ENCODE data around the gene RPUSD3. TPM values are rescaled to one million over a fixed set of nuclear protein-coding genes. Genes with fewer than 3 reads are reported as not detected.
A peak's percentile ranks its signal among the peaks of the same experiment; 100 is the strongest.
"Not testable (repeated sequence)": the region's sequence is repeated elsewhere in the genome, so short reads cannot be mapped to it uniquely, and the experiment has no call there.

The RPUSD3 gene
- total RNA-seq, 1 experiment from 2014 or later = 54.1 TPM

GRCh38 chr3:9879830-9880549 is 36.2 kb upstream of the RPUSD3 start, which contains the start of gene CIDEC:
Gene CIDEC, minus strand, starts transcription at chr3:9880253. Its CDS starts 1,767 bp downstream, at chr3:9878486.
- no peak within 1 kb of the TSS for H3K9ac ChIP-seq (ENCODE audit: low read length)
- H3K36me3 ChIP-seq (ENCODE audit: low read depth, low read length) = no peaks in the 10 kb centered on the region
- CTCF ChIA-PET = no interaction called here
- H3K9me3 ChIP-seq (ENCODE audit: low read length) = no peaks in the 10 kb centered on the region
- no peak within 1 kb of the TSS for H2AFZ ChIP-seq (ENCODE audit: low read length)
- POLR2A ChIA-PET (ENCODE audit: unreplicated experiment) = interaction anchor here (0.7 kb wide), 1 partner anchor 814 kb away, joined by 3 read pairs; no protein-coding TSS in a partner anchor
- intact Hi-C loops (cut with micrococcal nuclease) = loop anchor here (5.0 kb wide), 1 partner anchor 37 kb away; the partner anchor contains the start of gene IL17RC
- ATAC-seq (no peak), DNase-seq (no peak)
- H3F3A ChIP-seq (ENCODE audit: low read length, unreplicated experiment) = no peaks in the 10 kb centered on the region
- no TSS peak for BruUV-seq (replicated peaks)
- no peak within 1 kb of the TSS for H3K4me2 ChIP-seq (ENCODE audit: low read length)
- peaks cover 20% of the 10 kb centered on the region for H3K4me1 ChIP-seq (ENCODE audit: insufficient read depth, low read length)
- no peaks in the 10 kb centered on the region for H3K9me2 ChIP-seq (replicated peaks; ENCODE audit: low read length)
- no peaks in the 10 kb centered on the region for H4K20me1 ChIP-seq (ENCODE audit: low read length)
- no peak within 1 kb of the TSS for H3K27ac ChIP-seq (ENCODE audit: low read length)
- H3K4me3 ChIP-seq (ENCODE audit: low read length) = no peak within 1 kb of the TSS
- TF ChIP-seq EZH2 (IDR thresholded peaks at IDR 0.05; ENCODE audit: low read length, unreplicated experiment) (no peak), EZH2phosphoT487 (IDR thresholded peaks at IDR 0.05; ENCODE audit: borderline replicate concordance, low read length) (no peak), CTCF (conservative IDR thresholded peaks at IDR 0.05; ENCODE audit: low read depth, low read length) (no peak)
- no peaks in the 10 kb centered on the region for H3K79me2 ChIP-seq (ENCODE audit: low read length)
- no peaks in the 10 kb centered on the region for H3K27me3 ChIP-seq (ENCODE audit: low read length)

GRCh38 chr3:9878700-9879099 is 34.9 kb upstream of the RPUSD3 start:
- ATAC-seq = peak; percentile 77
- POLR2A ChIA-PET (ENCODE audit: unreplicated experiment) = no interaction called here
- H3F3A ChIP-seq (ENCODE audit: low read length, unreplicated experiment) = no peaks in the 10 kb centered on the region
- peak; percentile 49 for DNase-seq
- H3K9me2 ChIP-seq (replicated peaks; ENCODE audit: low read length) = no peaks in the 10 kb centered on the region
- H2AFZ ChIP-seq (ENCODE audit: low read length) = no peak overlapping the region
- H3K27me3 ChIP-seq (ENCODE audit: low read length) = no peaks in the 10 kb centered on the region
- H3K36me3 ChIP-seq (ENCODE audit: low read depth, low read length) = no peaks in the 10 kb centered on the region
- no peak for TF ChIP-seq EZH2phosphoT487 (IDR thresholded peaks at IDR 0.05; ENCODE audit: borderline replicate concordance, low read length)
- no peak for TF ChIP-seq EZH2 (IDR thresholded peaks at IDR 0.05; ENCODE audit: low read length, unreplicated experiment)
- TF ChIP-seq CTCF (conservative IDR thresholded peaks at IDR 0.05; ENCODE audit: low read depth, low read length) = no peak
- H3K4me3 ChIP-seq (ENCODE audit: low read length) = no peak overlapping the region
- BruUV-seq (replicated peaks) = no TSS peak
- H3K9me3 ChIP-seq (ENCODE audit: low read length) = no peaks in the 10 kb centered on the region
- H3K4me1 ChIP-seq (ENCODE audit: insufficient read depth, low read length) = peaks cover 9% of the 10 kb centered on the region
- no peak overlapping the region for H3K27ac ChIP-seq (ENCODE audit: low read length)
- H4K20me1 ChIP-seq (ENCODE audit: low read length) = no peaks in the 10 kb centered on the region
- no peak overlapping the region for H3K4me2 ChIP-seq (ENCODE audit: low read length)
- H3K9ac ChIP-seq (ENCODE audit: low read length) = no peak overlapping the region
- no peaks in the 10 kb centered on the region for H3K79me2 ChIP-seq (ENCODE audit: low read length)
- CTCF ChIA-PET = interaction anchor here (0.6 kb wide), 1 partner anchor 345 kb away, joined by 3 read pairs; no protein-coding TSS in a partner anchor
- intact Hi-C loops (cut with micrococcal nuclease) = no loop called here

- TF ChIP-seq EZH2 (IDR thresholded peaks at IDR 0.05; ENCODE audit: low read length, unreplicated experiment) = no peak
- TF ChIP-seq CTCF (conservative IDR thresholded peaks at IDR 0.05; ENCODE audit: low read depth, low read length) = no peak
- TF ChIP-seq EZH2phosphoT487 (IDR thresholded peaks at IDR 0.05; ENCODE audit: borderline replicate concordance, low read length) = no peak
- no peak overlapping the region for H3K27ac ChIP-seq (ENCODE audit: low read length)
- ATAC-seq = no peak
Measured at GRCh38 chr3:9876991-9877390, 33.2 kb upstream of the RPUSD3 start.

GRCh38 chr3:9876255-9876654 is 32.4 kb upstream of the RPUSD3 start:
- H3F3A ChIP-seq (ENCODE audit: low read length, unreplicated experiment); H3K27ac ChIP-seq (ENCODE audit: low read length); H4K20me1 ChIP-seq (ENCODE audit: low read length); H3K4me2 ChIP-seq (ENCODE audit: low read length); H3K9me2 ChIP-seq (replicated peaks; ENCODE audit: low read length); H3K4me3 ChIP-seq (ENCODE audit: low read length); H3K27me3 ChIP-seq (ENCODE audit: low read length); BruUV-seq (replicated peaks); H3K79me2 ChIP-seq (ENCODE audit: low read length); intact Hi-C loops (cut with micrococcal nuclease); H3K9me3 ChIP-seq (ENCODE audit: low read length); ATAC-seq; H3K9ac ChIP-seq (ENCODE audit: low read length); CTCF ChIA-PET; DNase-seq; H2AFZ ChIP-seq (ENCODE audit: low read length); H3K36me3 ChIP-seq (ENCODE audit: low read depth, low read length); POLR2A ChIA-PET (ENCODE audit: unreplicated experiment): not testable (repeated sequence)
- peaks cover 18% of the 10 kb centered on the region for H3K4me1 ChIP-seq (ENCODE audit: insufficient read depth, low read length)

More at GRCh38 chr3:9876991-9877390, 33.2 kb upstream of the RPUSD3 start:
- intact Hi-C loops (cut with micrococcal nuclease) = no loop called here
- H3K9me2 ChIP-seq (replicated peaks; ENCODE audit: low read length) = no peaks in the 10 kb centered on the region
- H3K27me3 ChIP-seq (ENCODE audit: low read length) = no peaks in the 10 kb centered on the region
- ChIA-PET CTCF (no interaction called here), POLR2A (ENCODE audit: unreplicated experiment) (no interaction called here)
- H2AFZ ChIP-seq (ENCODE audit: low read length) = no peak overlapping the region
- no peaks in the 10 kb centered on the region for H3K36me3 ChIP-seq (ENCODE audit: low read depth, low read length)
- no peaks in the 10 kb centered on the region for H3K9me3 ChIP-seq (ENCODE audit: low read length)
- H3K79me2 ChIP-seq (ENCODE audit: low read length) = no peaks in the 10 kb centered on the region
- H3K9ac ChIP-seq (ENCODE audit: low read length) = no peak overlapping the region
- no peak overlapping the region for H3K4me2 ChIP-seq (ENCODE audit: low read length)
- DNase-seq = no peak
- H3K4me1 ChIP-seq (ENCODE audit: insufficient read depth, low read length) = peaks cover 11% of the 10 kb centered on the region
- no peak overlapping the region for H3K4me3 ChIP-seq (ENCODE audit: low read length)
- no TSS peak for BruUV-seq (replicated peaks)
- H3F3A ChIP-seq (ENCODE audit: low read length, unreplicated experiment) = no peaks in the 10 kb centered on the region
- no peaks in the 10 kb centered on the region for H4K20me1 ChIP-seq (ENCODE audit: low read length)

All from PC-3 (cell line).